Right lobe of liver (tissue), 4 donors: ENCODE data around the gene RNF17.

Experiments used
- CTCF ChIP-seq, 4 donors: fragments of 200-600 bp in 3 of 4; fragments of 450-650 bp in 1 of 4; IDR thresholded peaks; one replicate each; pipeline versions ENCODE4 v1.5.1 to v1.8.0; 2016 to 2022; ENCODE audit warnings: antibody characterized with exemption in 4 of 4, mild to moderate bottlenecking in 2 of 4
- POLR2A ChIP-seq: fragments of 450-650 bp; IDR thresholded peaks from one replicate; pipeline ENCODE4 v1.6.1; 2017; ENCODE audit warnings: antibody characterized with exemption, mild to moderate bottlenecking
- donor health status: DM: no; HTN: no; CAD: no.
- donor health status: DM: no; HTN: no; CAD: no.
- donor health status: DM: no; HTN: yes; CAD: no.

DNA sequence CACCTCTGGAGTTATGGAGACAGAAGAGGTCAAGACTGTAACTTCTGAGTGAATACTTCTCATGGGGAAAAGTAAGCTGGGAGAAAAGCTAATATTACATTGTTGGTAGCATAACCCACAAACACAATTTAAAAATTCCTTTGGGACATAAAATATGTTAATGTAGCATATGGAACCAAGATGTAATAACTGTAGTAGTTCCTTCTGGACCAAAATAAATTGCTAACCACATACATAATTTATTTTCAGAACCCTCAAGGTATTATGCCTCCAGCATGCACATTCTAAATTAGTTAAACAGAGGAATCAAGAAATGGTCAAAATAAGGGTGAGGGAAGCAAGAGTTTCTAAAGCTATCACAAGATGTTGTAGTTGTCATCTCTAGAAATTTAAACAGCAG, 4.8 kb upstream of the RNF17 start:
- TF ChIP-seq POLR2A (no peak), CTCF (IDR thresholded peaks at IDR 0.05) (no peak)
